Stimulated activated CD8-positive, alpha-beta memory T cell treated with anti-CD3 and anti-CD28 coated beads, Interleukin-4, amount 100 ng/mL, for 1 hour (primary cell): ENCODE results near the gene DPP10.
"Not testable (repeated sequence)": the region's sequence is repeated elsewhere in the genome, so short reads cannot be mapped to it uniquely, and the experiment has no call there.

ENCODE experiments used
- DNase-seq, 2 donors: peaks; one replicate each; pipeline ENCODE4 v3.0.0-alpha.2; 2020; ENCODE audit warnings: low read depth in 2 of 2, low spot score in 1 of 2

DPP10 gene

GRCh38 chr2:114442510-114442909, at the start of gene DPP10:
Gene DPP10 (plus strand): TSS chr2:114442641.
- DNase-seq, result no peak

GRCh38 chr2:114400890-114401289, 41.6 kb upstream of the DPP10 start:
- no peak for DNase-seq

- DNase-seq, result no peak
Observed at GRCh38 chr2:114405247-114406116, 37.0 kb upstream of the DPP10 start.

- no peak for DNase-seq
Observed at GRCh38 chr2:114406347-114406746, 36.1 kb upstream of the DPP10 start.

GRCh38 chr2:114407353-114407752, 35.1 kb upstream of the DPP10 start:
- not testable (repeated sequence) for DNase-seq

- DNase-seq, result no peak
Observed at GRCh38 chr2:114421781-114422180, 20.7 kb upstream of the DPP10 start.

GRCh38 chr2:114424699-114425098, 17.7 kb upstream of the DPP10 start:
- no peak for DNase-seq

GRCh38 chr2:114426756-114427155, 15.7 kb upstream of the DPP10 start:
- no peak for DNase-seq

- DNase-seq, result no peak
Observed at GRCh38 chr2:114436329-114436728, 6.1 kb upstream of the DPP10 start.

GRCh38 chr2:114446571-114446970, 4.1 kb downstream of the DPP10 start:
- DNase-seq, result no peak

- DNase-seq, result no peak
Observed at GRCh38 chr2:114450639-114451038, 8.2 kb downstream of the DPP10 start.

- DNase-seq, result no peak
Observed at GRCh38 chr2:114456566-114456965, 14.1 kb downstream of the DPP10 start.

- no peak for DNase-seq
Observed at GRCh38 chr2:114457956-114458355, 15.5 kb downstream of the DPP10 start.

GRCh38 chr2:114461116-114461515, 18.7 kb downstream of the DPP10 start:
- DNase-seq, result no peak

- no peak for DNase-seq
Observed at GRCh38 chr2:114464961-114465706, 22.7 kb downstream of the DPP10 start.

GRCh38 chr2:114468343-114468742, 25.9 kb downstream of the DPP10 start:
- no peak for DNase-seq

- DNase-seq, result no peak
Observed at GRCh38 chr2:114472246-114472645, 29.8 kb downstream of the DPP10 start.

GRCh38 chr2:114472726-114473125, 30.3 kb downstream of the DPP10 start:
- DNase-seq, result no peak

GRCh38 chr2:114488841-114489530, 46.5 kb downstream of the DPP10 start:
- no peak for DNase-seq

- no peak for DNase-seq
Observed at GRCh38 chr2:114495046-114495445, 52.6 kb downstream of the DPP10 start.

GRCh38 chr2:114496959-114497358, 54.5 kb downstream of the DPP10 start:
- no peak for DNase-seq

GRCh38 chr2:114499101-114499500, 56.7 kb downstream of the DPP10 start:
- no peak for DNase-seq
